HepG2 (cell line): Measurements from ENCODE around the gene MTHFD1. TPM values are rescaled to one million over a fixed set of nuclear protein-coding genes. Genes with fewer than 3 reads are reported as not detected.

Experiments
- CBX5 ChIP-seq: sonication (generic); formaldehyde crosslinking; IDR thresholded peaks from 2 replicates; pipeline ENCODE4 v1.4.0; 2020; ENCODE audit warnings: missing genetic modification reagents, borderline replicate concordance
- FUBP1 ChIP-seq: sonication (generic); formaldehyde crosslinking; IDR thresholded peaks from 2 replicates; pipeline ENCODE4 v1.5.1; 2020; ENCODE audit warnings: missing genetic modification reagents, mild to moderate bottlenecking, borderline replicate concordance
- GABPA ChIP-seq, 2 experiments: IDR thresholded peaks; 2 replicates each; pipeline ENCODE4 v1.6.1; 2011 to 2016; ENCODE audit warnings: low read depth in 2 of 2, low read length in 1 of 2, missing biosample characterization in 1 of 2, missing genetic modification characterization in 1 of 2
- HDAC6 ChIP-seq: fragments of 200-600 bp; sonication (generic); IDR thresholded peaks from 2 replicates; pipeline ENCODE4 v1.7.0; 2017; ENCODE audit warnings: mild to moderate bottlenecking, antibody characterized with exemption, low read length, low read depth
- NFATC3 ChIP-seq: sonication (generic); formaldehyde crosslinking; IDR thresholded peaks from 2 replicates; pipeline ENCODE4 v1.5.1; 2020; ENCODE audit warnings: mild to moderate bottlenecking, missing genetic modification reagents
- NR2F6 ChIP-seq, 2 experiments: IDR thresholded peaks; 2 replicates each; pipeline ENCODE4 v1.6.1; 2016; ENCODE audit warnings: antibody characterized with exemption in 1 of 2, mild to moderate bottlenecking in 1 of 2
- PLSCR1 ChIP-seq: sonication (generic); formaldehyde crosslinking; IDR thresholded peaks from 2 replicates; pipeline ENCODE4 v1.5.0; 2020; ENCODE audit warnings: missing genetic modification reagents, mild to moderate bottlenecking, borderline replicate concordance
- REST ChIP-seq, 2 experiments: IDR thresholded peaks; 2 replicates each; pipeline ENCODE4 v1.6.1; 2011 to 2012; ENCODE audit warnings: low read length in 2 of 2, borderline replicate concordance in 1 of 2, low read depth in 1 of 2, mild to moderate bottlenecking in 1 of 2, moderate library complexity in 1 of 2
- RNF2 ChIP-seq: fragments of 450-650 bp; conservative IDR thresholded peaks from 2 replicates; pipeline ENCODE4 v1.6.1; 2016; ENCODE audit warnings: low read depth
- RORA ChIP-seq: sonication (generic); formaldehyde crosslinking; IDR thresholded peaks from 2 replicates; pipeline ENCODE4 v1.5.0; 2020; ENCODE audit warnings: mild to moderate bottlenecking, missing genetic modification reagents, moderate library complexity
- SKIL ChIP-seq: sonication (generic); formaldehyde crosslinking; IDR thresholded peaks from 2 replicates; pipeline ENCODE4 v1.8.0; 2022; ENCODE audit warnings: missing genetic modification reagents, mild to moderate bottlenecking, moderate library complexity, borderline replicate concordance
- SMARCC2 ChIP-seq: fragments of 450-650 bp; IDR thresholded peaks from 2 replicates; pipeline ENCODE4 v1.6.1; 2017; ENCODE audit warnings: antibody characterized with exemption, mild to moderate bottlenecking
- ZBTB25 ChIP-seq: IDR thresholded peaks from 2 replicates; pipeline ENCODE4 v1.6.1; 2018; ENCODE audit warnings: missing genetic modification reagents
- ZNF263 ChIP-seq: sonication (generic); formaldehyde crosslinking; IDR thresholded peaks from 2 replicates; pipeline ENCODE4 v1.4.0; 2020; ENCODE audit warnings: missing genetic modification reagents
- ZNF446 ChIP-seq: sonication (generic); formaldehyde crosslinking; IDR thresholded peaks from 2 replicates; pipeline ENCODE4 v1.5.0; 2020; ENCODE audit warnings: mild to moderate bottlenecking, missing genetic modification reagents
- ZNF552 ChIP-seq: sonication (generic); formaldehyde crosslinking; IDR thresholded peaks from 2 replicates; pipeline ENCODE4 v1.9.0; 2022; ENCODE audit warnings: missing genetic modification reagents, mild to moderate bottlenecking, borderline replicate concordance
- ZNF570 ChIP-seq: sonication (generic); formaldehyde crosslinking; IDR thresholded peaks from 2 replicates; pipeline ENCODE4 v1.4.0; 2020; ENCODE audit warnings: mild to moderate bottlenecking, missing genetic modification reagents, borderline replicate concordance
- ZNF644 ChIP-seq: IDR thresholded peaks from 2 replicates; pipeline ENCODE4 v1.6.1; 2016; ENCODE audit warnings: low read depth
- ZNF841 ChIP-seq: sonication (generic); formaldehyde crosslinking; IDR thresholded peaks from 2 replicates; pipeline ENCODE4 v1.8.1; 2023; ENCODE audit warnings: missing genetic modification reagents, borderline replicate concordance
- polyA plus RNA-seq, 8 experiments: library from polyadenylated mRNA; depleted of rRNA in 3 of 8; stranded (reverse) in 7 of 8; unstranded in 1 of 8; fragments of >200 nt; fragmentation: Illumina TruSeq in 4 of 8; extraction: Trizol in 4 of 8; gene quantifications; 2 replicates each; pipeline versions ENCODE4 v1.2.1 to v1.2.3, GENCODE V29; 2011 to 2016; ENCODE audit warnings: low read depth in 4 of 8, missing spikeins in 1 of 8, mixed read lengths in 1 of 8; ENCODE audit not compliant: insufficient read depth in 1 of 8
- total RNA-seq, 5 experiments: library from RNA; depleted of rRNA; stranded (reverse); fragments of >200 nt; fragmentation: Illumina TruSeq; extraction: Trizol; gene quantifications; 2 replicates each; pipeline ENCODE4 v1.2.3, GENCODE V29; 2016; ENCODE audit warnings: low read depth in 1 of 5

MTHFD1 gene
- total and polyA plus RNA-seq, 2 of the 13 experiments (the other 11 are each of a cell fraction or from before 2014, with no cell fraction given): 31.0 to 106 TPM

GRCh38 chr14:64338616-64339316 is 49.4 kb upstream of the MTHFD1 start (continued):
- TF ChIP-seq CBX5 (CRISPR knock-in tag) (0 out of 2 replicates have a peak, but pooled peaks have one; percentile 29), HDAC6 (no peak), RORA (CRISPR knock-in tag) (no peak), RNF2 (0 out of 2 replicates have a peak, but pooled peaks have one; percentile 52), SMARCC2 (no peak), NR2F6 (IDR thresholded peaks at IDR 0.05) (no peak), NR2F6 (CRISPR knock-in tag; IDR thresholded peaks at IDR 0.05) (no peak), ZNF644 (CRISPR knock-in tag) (no peak), REST (IDR thresholded peaks at IDR 0.05; ENCODE audit: borderline replicate concordance in 1 of 2, low read depth in 1 of 2, low read length in 2 of 2) (no peak), NFATC3 (CRISPR knock-in tag) (no peak), ZNF446 (no peak), FUBP1 (CRISPR knock-in tag) (no peak), ZNF552 (CRISPR knock-in tag) (peak; percentile 52; the same call in 1 of the 2 replicates), ZBTB25 (CRISPR knock-in tag) (no peak), ZNF263 (no peak), SKIL (CRISPR knock-in tag) (no peak), PLSCR1 (CRISPR knock-in tag) (no peak), ZNF841 (CRISPR knock-in tag) (no peak), ZNF570 (CRISPR knock-in tag) (no peak), GABPA (IDR thresholded peaks at IDR 0.05; ENCODE audit: low read depth, low read length) (peak; percentile 71), GABPA (CRISPR knock-in tag; IDR thresholded peaks at IDR 0.05; ENCODE audit: low read depth) (peak; percentile 87)
